Nephron (organoid): ENCODE measurements around the gene SATB2.

ENCODE experiments used
- H3K27ac Mint-ChIP-seq, 3 experiments: 2 replicates each; pipeline ENCODE4 v1.8.0; 2020; ENCODE audit warnings: mixed read lengths in 3 of 3, mild to moderate bottlenecking in 2 of 3, moderate library complexity in 1 of 3
- H3K27me3 Mint-ChIP-seq: 2 replicates; pipeline ENCODE4 v1.8.0; 2021; ENCODE audit warnings: low read depth, mild to moderate bottlenecking, moderate library complexity, mixed read lengths
- H3K36me3 Mint-ChIP-seq: 2 replicates; pipeline ENCODE4 v1.8.0; 2020; ENCODE audit warnings: low read depth, mixed read lengths
- H3K4me1 Mint-ChIP-seq: 2 replicates; pipeline ENCODE4 v1.8.0; 2020; ENCODE audit warnings: mixed read lengths
- H3K4me3 Mint-ChIP-seq, 3 experiments: 2 replicates each; pipeline ENCODE4 v1.8.0; 2020; ENCODE audit warnings: mild to moderate bottlenecking in 3 of 3, mixed read lengths in 3 of 3, moderate library complexity in 2 of 3
- H3K9me3 Mint-ChIP-seq: 2 replicates; pipeline ENCODE4 v1.8.0; 2020; ENCODE audit warnings: mixed read lengths
- CTCF ChIP-seq, 3 experiments: fragments of 200-600 bp; sonication (generic); IDR thresholded peaks; one replicate each; pipeline ENCODE4 v1.5.0; 2021; ENCODE audit warnings: antibody characterized with exemption in 3 of 3; ENCODE audit not compliant: unreplicated experiment in 3 of 3

Gene SATB2

GRCh38 chr2:199348871-199349270 lies 108.9 kb downstream of the SATB2 start:
- Mint-ChIP-seq H3K9me3 (no peaks in the 10 kb centered on the region), H3K36me3 (peaks cover 14% of the 10 kb centered on the region), H3K4me1 (no peaks in the 10 kb centered on the region), H3K27me3 (no peaks in the 10 kb centered on the region), H3K27ac (no peak overlapping the region), H3K4me3 (no peak overlapping the region)
- no peak for TF ChIP-seq CTCF (IDR thresholded peaks at IDR 0.05; ENCODE audit: unreplicated experiment in 3 of 3)

- no peak for TF ChIP-seq CTCF (IDR thresholded peaks at IDR 0.05; ENCODE audit: unreplicated experiment in 3 of 3)
- Mint-ChIP-seq H3K27ac (no peak overlapping the region), H3K27me3 (peaks cover 5% of the 10 kb centered on the region), H3K4me1 (no peaks in the 10 kb centered on the region), H3K9me3 (no peaks in the 10 kb centered on the region), H3K36me3 (peaks cover 14% of the 10 kb centered on the region), H3K4me3 (no peak overlapping the region)
These were observed 113.7 kb downstream of the SATB2 start for GRCh38 chr2:199344012-199344411.

- Mint-ChIP-seq H3K4me3 (no peak overlapping the region), H3K27me3 (peaks cover 5% of the 10 kb centered on the region), H3K36me3 (peaks cover 10% of the 10 kb centered on the region)
These were observed 115.4 kb downstream of the SATB2 start for GRCh38 chr2:199342334-199342733.

GRCh38 chr2:199341123-199341522 lies 116.6 kb downstream of the SATB2 start:
- Mint-ChIP-seq H3K27me3 (peaks cover 5% of the 10 kb centered on the region), H3K9me3 (no peaks in the 10 kb centered on the region), H3K27ac (no peak overlapping the region), H3K4me3 (no peak overlapping the region), H3K36me3 (peaks cover 8% of the 10 kb centered on the region), H3K4me1 (no peaks in the 10 kb centered on the region)
- TF ChIP-seq CTCF (IDR thresholded peaks at IDR 0.05; ENCODE audit: unreplicated experiment in 3 of 3): no peak

More at GRCh38 chr2:199342334-199342733, 115.4 kb downstream of the SATB2 start:
- TF ChIP-seq CTCF (IDR thresholded peaks at IDR 0.05; ENCODE audit: unreplicated experiment in 3 of 3): no peak
- Mint-ChIP-seq H3K27ac (no peak overlapping the region), H3K4me1 (no peaks in the 10 kb centered on the region), H3K9me3 (no peaks in the 10 kb centered on the region)

- no peaks in the 10 kb centered on the region for H3K9me3 Mint-ChIP-seq
- peaks cover 5% of the 10 kb centered on the region for H3K27me3 Mint-ChIP-seq
- peaks cover 4% of the 10 kb centered on the region for H3K36me3 Mint-ChIP-seq
- H3K4me1 Mint-ChIP-seq: no peaks in the 10 kb centered on the region
- no peak overlapping the region for H3K27ac Mint-ChIP-seq
- no peak overlapping the region for H3K4me3 Mint-ChIP-seq
- TF ChIP-seq CTCF (IDR thresholded peaks at IDR 0.05; ENCODE audit: unreplicated experiment in 3 of 3): no peak
These were observed 117.7 kb downstream of the SATB2 start for GRCh38 chr2:199339891-199340605.

GRCh38 chr2:199336546-199336945 lies 121.2 kb downstream of the SATB2 start:
- H3K4me1 Mint-ChIP-seq: no peaks in the 10 kb centered on the region
- H3K4me3 Mint-ChIP-seq: no peak overlapping the region

More at GRCh38 chr2:199336546-199336945, 121.2 kb downstream of the SATB2 start:
- Mint-ChIP-seq H3K27me3 (peaks cover 7% of the 10 kb centered on the region), H3K9me3 (no peaks in the 10 kb centered on the region), H3K36me3 (no peaks in the 10 kb centered on the region), H3K27ac (no peak overlapping the region)
- no peak for TF ChIP-seq CTCF (IDR thresholded peaks at IDR 0.05; ENCODE audit: unreplicated experiment in 3 of 3)
